Epithelial cell of proximal tubule (primary cell): ENCODE data around the gene PRKCB. TPM values are rescaled to one million over a fixed set of nuclear protein-coding genes. Genes with fewer than 3 reads are reported as not detected.
"Not testable (repeated sequence)": the region's sequence is repeated elsewhere in the genome, so short reads cannot be mapped to it uniquely, and the experiment has no call there.

Source experiments
- DNase-seq: peaks from one replicate; pipeline ENCODE4 v3.0.0-alpha.2; 2011; ENCODE audit warnings: low read depth
- H3K4me3 ChIP-seq: 2 replicates; pipeline ENCODE4 v1.5.1; 2011; ENCODE audit warnings: low read depth, mild to moderate bottlenecking, low read length
- CTCF ChIP-seq: conservative IDR thresholded peaks from 2 replicates; pipeline ENCODE4 v1.5.1; 2012; ENCODE audit warnings: low read depth, mild to moderate bottlenecking, low read length
- total RNA-seq: library from RNA; depleted of rRNA; stranded (reverse); fragments of >200 nt; gene quantifications from 2 replicates; pipeline ENCODE4 v1.2.3, GENCODE V29; 2015

Gene PRKCB
- total RNA-seq, 1 donor from 2014 or later = not detected

DNA sequence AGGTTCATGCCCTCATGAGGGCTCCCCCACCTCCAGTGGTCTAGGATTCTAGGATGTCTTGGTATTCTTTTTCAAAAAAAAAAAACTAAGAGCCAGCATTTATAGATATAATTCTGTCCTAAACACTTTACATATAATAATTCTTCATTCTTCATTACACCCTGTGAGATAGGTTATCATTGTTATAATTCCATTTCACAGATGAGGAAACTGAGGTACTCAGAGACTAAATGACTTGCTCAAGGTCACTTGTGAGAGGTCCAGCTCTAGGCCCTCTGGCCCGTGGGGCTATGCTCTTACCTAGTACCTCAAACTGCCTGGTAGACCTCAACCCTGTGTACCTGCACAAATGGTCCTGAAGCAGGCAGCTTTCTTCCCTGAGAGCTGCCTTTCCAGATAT is 172.2 kb downstream of the PRKCB start:
- no peak for TF ChIP-seq CTCF
- DNase-seq = no peak
- H3K4me3 ChIP-seq = no peak overlapping the region

DNA sequence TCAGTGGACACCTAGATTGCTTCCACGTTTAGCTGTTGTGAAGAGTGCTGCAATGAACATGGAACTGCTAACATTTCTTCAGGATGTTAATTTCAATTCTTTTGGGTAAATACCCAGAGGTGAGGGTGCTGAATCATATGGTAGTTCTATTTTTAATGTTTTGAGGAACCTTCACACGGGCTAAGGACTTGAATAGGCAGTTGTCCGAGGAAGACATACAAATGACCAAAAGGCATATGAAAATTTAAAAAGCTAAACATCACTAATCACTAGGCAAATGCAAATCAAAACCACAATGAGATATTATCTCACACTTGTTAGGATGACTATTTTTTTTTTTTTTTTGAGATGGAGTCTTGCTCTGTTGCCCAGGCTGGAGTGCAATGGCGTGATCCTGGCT is 173.3 kb downstream of the PRKCB start:
- H3K4me3 ChIP-seq = no peak overlapping the region
- no peak for TF ChIP-seq CTCF
- no peak for DNase-seq

- DNase-seq = no peak
- no peak overlapping the region for H3K4me3 ChIP-seq
- no peak for TF ChIP-seq CTCF
Measured at GRCh38 chr16:24009955-24010354, 174.2 kb downstream of the PRKCB start.

DNA sequence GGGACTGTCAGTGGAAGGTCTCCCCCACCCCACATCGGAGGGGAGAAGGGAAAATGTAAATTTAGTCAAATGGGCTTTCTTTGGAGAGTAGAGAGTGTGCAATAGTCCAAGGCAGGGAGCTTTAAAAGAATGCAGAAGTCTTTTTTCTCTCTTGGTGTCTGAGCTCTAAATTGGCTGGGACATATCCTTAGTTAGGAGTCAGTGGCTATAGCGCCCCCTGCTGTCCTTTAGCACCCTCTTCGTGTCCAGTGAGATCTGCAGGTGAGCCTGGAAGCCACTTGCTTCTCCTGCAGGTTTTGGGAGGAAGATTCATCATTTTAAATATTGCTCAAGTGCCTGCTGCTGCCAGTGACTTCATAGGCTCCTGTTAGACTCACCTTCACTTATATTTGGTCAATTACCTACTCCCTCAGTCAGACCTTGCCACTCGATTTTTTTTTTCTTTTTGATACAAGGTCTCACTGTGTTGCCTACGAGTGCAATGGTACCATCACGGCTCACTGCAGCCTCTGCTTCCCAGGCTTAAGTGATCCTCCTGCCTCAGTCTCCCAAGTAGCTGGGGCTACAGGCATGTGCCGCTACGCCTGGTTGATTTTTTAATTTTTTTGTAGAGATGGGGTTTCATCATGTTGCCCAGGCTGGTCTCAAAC is 174.8 kb downstream of the PRKCB start:
- TF ChIP-seq CTCF = peak; percentile 86
- no peak overlapping the region for H3K4me3 ChIP-seq
- DNase-seq = peak; percentile 16

DNA sequence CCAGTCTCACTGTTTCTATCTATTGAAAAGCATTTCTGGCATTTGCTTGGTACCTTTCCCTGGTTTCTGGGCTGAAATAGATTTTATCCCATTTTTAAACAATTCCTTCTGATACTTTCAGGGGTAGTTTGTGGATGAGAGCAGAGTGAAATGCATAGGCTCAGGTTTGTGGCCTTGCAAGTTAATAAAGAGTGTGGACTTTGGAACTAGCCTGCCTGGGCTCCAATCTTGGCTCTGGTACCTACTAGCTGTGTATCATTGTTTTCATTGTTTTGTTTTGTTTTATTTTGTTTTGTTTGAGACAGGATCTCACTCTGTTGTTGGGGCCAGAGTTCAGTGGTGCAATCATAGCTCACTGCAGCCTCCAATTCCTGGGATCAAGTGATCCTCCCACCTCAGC is 175.5 kb downstream of the PRKCB start:
- no peak for DNase-seq
- no peak for TF ChIP-seq CTCF

DNA sequence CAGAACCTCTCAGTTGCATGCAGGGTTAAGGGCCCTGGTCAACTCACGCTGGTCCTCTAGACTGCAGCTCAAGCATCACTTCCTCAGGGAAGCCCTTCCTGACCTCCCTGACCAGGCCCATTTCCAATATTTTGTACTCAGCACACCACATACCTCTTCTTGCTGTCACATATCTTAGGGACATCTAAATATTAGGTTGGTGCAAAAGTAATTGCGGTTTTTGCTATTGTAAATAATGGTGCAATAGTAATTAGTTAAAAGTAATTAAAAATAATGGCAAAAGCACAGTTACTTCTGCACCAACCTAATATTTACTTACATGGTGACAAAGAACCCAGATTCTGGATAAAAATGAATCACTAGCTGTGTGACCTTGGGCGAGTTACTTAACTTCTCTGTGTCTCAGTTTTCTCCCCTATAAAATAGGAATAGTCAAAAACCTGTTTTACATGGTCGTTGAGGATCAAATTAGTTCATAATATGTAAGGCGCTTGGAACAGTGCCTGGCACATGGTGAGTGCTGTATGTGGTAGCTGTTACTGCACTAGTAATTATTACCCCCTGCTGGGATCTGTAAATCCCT is 177.4 kb downstream of the PRKCB start:
- no peak for DNase-seq
- TF ChIP-seq CTCF = no peak
- no peak overlapping the region for H3K4me3 ChIP-seq

More for the DNA sequence above, 175.5 kb downstream of the PRKCB start:
- H3K4me3 ChIP-seq = no peak overlapping the region

DNA sequence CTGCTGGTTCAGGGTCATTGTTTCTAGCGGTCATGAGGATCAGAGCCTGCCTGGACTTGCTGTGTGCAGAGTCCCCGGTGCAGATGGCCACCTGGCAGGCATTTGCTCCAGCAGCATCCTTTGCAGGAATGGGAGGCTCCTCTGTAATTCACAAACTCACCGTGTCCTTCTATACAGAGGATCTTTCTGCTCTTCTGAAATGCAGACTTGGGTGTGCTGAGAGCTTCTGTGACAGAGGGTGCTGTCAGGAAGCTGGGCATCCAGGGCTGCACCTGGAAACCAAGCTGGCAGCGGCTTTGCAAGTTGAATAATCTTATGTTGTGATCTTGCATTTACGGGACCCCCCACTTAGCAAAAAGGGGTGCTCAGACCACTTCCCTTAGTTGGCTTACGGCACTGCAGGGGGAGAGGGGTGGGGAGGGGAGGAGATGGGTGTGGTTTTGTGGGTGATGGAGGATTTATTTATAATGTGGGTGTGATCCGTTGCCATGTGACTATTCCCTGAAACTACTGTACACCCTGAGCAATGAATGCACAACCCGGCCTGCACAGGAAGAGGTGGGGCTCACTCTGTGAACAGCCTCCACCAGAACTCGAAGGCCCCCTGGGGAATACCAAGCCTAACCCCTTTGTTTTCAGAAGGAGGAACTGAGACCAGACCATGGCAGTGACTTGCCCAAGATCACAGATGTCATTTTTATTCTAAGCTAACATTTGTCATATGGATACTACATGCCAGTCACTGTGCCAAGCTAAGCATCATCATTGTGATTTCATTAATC is 178.3 kb downstream of the PRKCB start:
- no peak for DNase-seq
- TF ChIP-seq CTCF = no peak
- H3K4me3 ChIP-seq = no peak overlapping the region

DNA sequence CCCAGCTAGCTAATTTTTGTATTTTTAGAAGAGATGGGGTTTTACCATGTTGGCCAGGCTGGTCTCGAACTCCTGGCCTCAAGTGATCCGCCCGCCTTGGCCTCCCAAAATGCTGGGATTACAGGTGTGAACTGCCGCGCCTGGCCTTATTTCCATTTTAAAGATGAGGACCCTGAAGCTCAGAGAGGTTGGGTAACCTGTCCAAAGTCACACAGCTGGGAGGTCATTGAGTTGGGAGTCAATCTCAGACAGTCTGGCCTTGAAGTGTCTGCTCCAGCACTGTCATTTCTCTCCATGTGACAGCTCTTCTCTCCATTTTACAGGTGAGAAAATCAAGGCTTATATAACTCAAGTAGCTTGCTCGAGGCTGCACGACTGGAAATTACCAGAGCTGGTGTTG is 179.2 kb downstream of the PRKCB start:
- DNase-seq, H3K4me3 ChIP-seq: not testable (repeated sequence)
